HL-60 (cell line): ENCODE measurements around the gene SDR42E2.

Experiments
- GABPA ChIP-seq: IDR thresholded peaks from 2 replicates; pipeline ENCODE4 v1.6.1; 2012; ENCODE audit warnings: low read depth
- POLR2AphosphoS5 ChIP-seq: IDR thresholded peaks from 2 replicates; pipeline ENCODE4 v1.6.1; 2012; ENCODE audit warnings: low read depth
- SPI1 ChIP-seq: IDR thresholded peaks from 2 replicates; pipeline ENCODE4 v1.6.1; 2012; ENCODE audit warnings: low read depth, mild to moderate bottlenecking, borderline replicate concordance
- TF ChIP-seq, protein P1 (sequence below): IDR thresholded peaks from one replicate; pipeline ENCODE4 v1.5.1; 2011; ENCODE audit warnings: low read length, control low read depth, inconsistent platforms; ENCODE audit not compliant: insufficient read depth
- TF ChIP-seq, protein P2 (sequence below): IDR thresholded peaks from 2 replicates; pipeline ENCODE4 v1.6.1; 2012; ENCODE audit warnings: low read depth; ENCODE audit not compliant: insufficient replicate concordance

GRCh38 chr16:22126037-22126558 lies 36.2 kb upstream of the SDR42E2 start:
- TF ChIP-seq, protein P1, sequence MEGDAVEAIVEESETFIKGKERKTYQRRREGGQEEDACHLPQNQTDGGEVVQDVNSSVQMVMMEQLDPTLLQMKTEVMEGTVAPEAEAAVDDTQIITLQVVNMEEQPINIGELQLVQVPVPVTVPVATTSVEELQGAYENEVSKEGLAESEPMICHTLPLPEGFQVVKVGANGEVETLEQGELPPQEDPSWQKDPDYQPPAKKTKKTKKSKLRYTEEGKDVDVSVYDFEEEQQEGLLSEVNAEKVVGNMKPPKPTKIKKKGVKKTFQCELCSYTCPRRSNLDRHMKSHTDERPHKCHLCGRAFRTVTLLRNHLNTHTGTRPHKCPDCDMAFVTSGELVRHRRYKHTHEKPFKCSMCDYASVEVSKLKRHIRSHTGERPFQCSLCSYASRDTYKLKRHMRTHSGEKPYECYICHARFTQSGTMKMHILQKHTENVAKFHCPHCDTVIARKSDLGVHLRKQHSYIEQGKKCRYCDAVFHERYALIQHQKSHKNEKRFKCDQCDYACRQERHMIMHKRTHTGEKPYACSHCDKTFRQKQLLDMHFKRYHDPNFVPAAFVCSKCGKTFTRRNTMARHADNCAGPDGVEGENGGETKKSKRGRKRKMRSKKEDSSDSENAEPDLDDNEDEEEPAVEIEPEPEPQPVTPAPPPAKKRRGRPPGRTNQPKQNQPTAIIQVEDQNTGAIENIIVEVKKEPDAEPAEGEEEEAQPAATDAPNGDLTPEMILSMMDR = no peak
- no peak for TF ChIP-seq POLR2AphosphoS5
- TF ChIP-seq, protein P2, sequence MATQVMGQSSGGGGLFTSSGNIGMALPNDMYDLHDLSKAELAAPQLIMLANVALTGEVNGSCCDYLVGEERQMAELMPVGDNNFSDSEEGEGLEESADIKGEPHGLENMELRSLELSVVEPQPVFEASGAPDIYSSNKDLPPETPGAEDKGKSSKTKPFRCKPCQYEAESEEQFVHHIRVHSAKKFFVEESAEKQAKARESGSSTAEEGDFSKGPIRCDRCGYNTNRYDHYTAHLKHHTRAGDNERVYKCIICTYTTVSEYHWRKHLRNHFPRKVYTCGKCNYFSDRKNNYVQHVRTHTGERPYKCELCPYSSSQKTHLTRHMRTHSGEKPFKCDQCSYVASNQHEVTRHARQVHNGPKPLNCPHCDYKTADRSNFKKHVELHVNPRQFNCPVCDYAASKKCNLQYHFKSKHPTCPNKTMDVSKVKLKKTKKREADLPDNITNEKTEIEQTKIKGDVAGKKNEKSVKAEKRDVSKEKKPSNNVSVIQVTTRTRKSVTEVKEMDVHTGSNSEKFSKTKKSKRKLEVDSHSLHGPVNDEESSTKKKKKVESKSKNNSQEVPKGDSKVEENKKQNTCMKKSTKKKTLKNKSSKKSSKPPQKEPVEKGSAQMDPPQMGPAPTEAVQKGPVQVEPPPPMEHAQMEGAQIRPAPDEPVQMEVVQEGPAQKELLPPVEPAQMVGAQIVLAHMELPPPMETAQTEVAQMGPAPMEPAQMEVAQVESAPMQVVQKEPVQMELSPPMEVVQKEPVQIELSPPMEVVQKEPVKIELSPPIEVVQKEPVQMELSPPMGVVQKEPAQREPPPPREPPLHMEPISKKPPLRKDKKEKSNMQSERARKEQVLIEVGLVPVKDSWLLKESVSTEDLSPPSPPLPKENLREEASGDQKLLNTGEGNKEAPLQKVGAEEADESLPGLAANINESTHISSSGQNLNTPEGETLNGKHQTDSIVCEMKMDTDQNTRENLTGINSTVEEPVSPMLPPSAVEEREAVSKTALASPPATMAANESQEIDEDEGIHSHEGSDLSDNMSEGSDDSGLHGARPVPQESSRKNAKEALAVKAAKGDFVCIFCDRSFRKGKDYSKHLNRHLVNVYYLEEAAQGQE = no peak
- TF ChIP-seq SPI1 = no peak
- TF ChIP-seq GABPA = no peak
